ENCODE data around the gene PPM1A. TPM values are rescaled to one million over a fixed set of nuclear protein-coding genes. Genes with fewer than 3 reads are reported as not detected.

PPM1A gene
- total RNA-seq, 1 experiment from 2014 or later = 69.3 TPM

- Histone ChIP-seq H3K4me3 (ENCODE audit: low read length) (no peak overlapping the region), H3K9me2 (replicated peaks; ENCODE audit: low read length) (no peaks in the 10 kb centered on the region), H4K20me1 (ENCODE audit: low read length) (no peaks in the 10 kb centered on the region), H3K36me3 (ENCODE audit: low read depth, low read length) (no peaks in the 10 kb centered on the region), H3K9ac (ENCODE audit: low read length) (no peak overlapping the region), H3K27me3 (ENCODE audit: low read length) (0 out of 2 replicates have a peak, but pooled peaks cover 3% of the 10 kb centered on the region), H3K4me2 (ENCODE audit: low read length) (no peak overlapping the region), H3K4me1 (ENCODE audit: insufficient read depth, low read length) (no peaks in the 10 kb centered on the region), H3K27ac (ENCODE audit: low read length) (no peak overlapping the region), H3K79me2 (ENCODE audit: low read length) (no peaks in the 10 kb centered on the region), H3K9me3 (ENCODE audit: low read length) (no peaks in the 10 kb centered on the region), H2AFZ (ENCODE audit: low read length) (no peak overlapping the region), H3F3A (ENCODE audit: low read length, unreplicated experiment) (no peaks in the 10 kb centered on the region)
- BruUV-seq (replicated peaks) = no TSS peak
- no peak for TF ChIP-seq EZH2phosphoT487 (IDR thresholded peaks at IDR 0.05; ENCODE audit: borderline replicate concordance, low read length)
- TF ChIP-seq CTCF (conservative IDR thresholded peaks at IDR 0.05; ENCODE audit: low read depth, low read length) = no peak
- no peak for TF ChIP-seq EZH2 (IDR thresholded peaks at IDR 0.05; ENCODE audit: low read length, unreplicated experiment)
- ChIA-PET CTCF (interaction anchor here (0.5 kb wide), 1 partner anchor 8 kb away, joined by 3 read pairs; the partner anchor contains the start of gene PPM1A), POLR2A (ENCODE audit: unreplicated experiment) (no interaction called here)
- ATAC-seq = no peak
- intact Hi-C loops (cut with micrococcal nuclease) = loop anchor here (10.0 kb wide), 1 partner anchor 176 kb away; no protein-coding TSS in a partner anchor
- no peak for DNase-seq
Observed at GRCh38 chr14:60241091-60241490, 7.9 kb upstream of the PPM1A start.

- Histone ChIP-seq H3K4me3 (ENCODE audit: low read length) (no peak overlapping the region), H3K4me2 (ENCODE audit: low read length) (no peak overlapping the region), H3K27me3 (ENCODE audit: low read length) (0 out of 2 replicates have a peak, but pooled peaks cover 3% of the 10 kb centered on the region), H3K36me3 (ENCODE audit: low read depth, low read length) (no peaks in the 10 kb centered on the region), H4K20me1 (ENCODE audit: low read length) (no peaks in the 10 kb centered on the region), H3F3A (ENCODE audit: low read length, unreplicated experiment) (no peaks in the 10 kb centered on the region), H3K79me2 (ENCODE audit: low read length) (no peaks in the 10 kb centered on the region), H3K4me1 (ENCODE audit: insufficient read depth, low read length) (peaks cover under 1% of the 10 kb centered on the region; the same call in 1 of the 2 replicates), H3K9me2 (replicated peaks; ENCODE audit: low read length) (no peaks in the 10 kb centered on the region), H3K9ac (ENCODE audit: low read length) (no peak overlapping the region), H3K9me3 (ENCODE audit: low read length) (no peaks in the 10 kb centered on the region), H3K27ac (ENCODE audit: low read length) (no peak overlapping the region), H2AFZ (ENCODE audit: low read length) (no peak overlapping the region)
- intact Hi-C loops (cut with micrococcal nuclease) = loop anchor here (10.0 kb wide), 1 partner anchor 178 kb away; no protein-coding TSS in a partner anchor
- TF ChIP-seq EZH2 (IDR thresholded peaks at IDR 0.05; ENCODE audit: low read length, unreplicated experiment) (no peak), CTCF (conservative IDR thresholded peaks at IDR 0.05; ENCODE audit: low read depth, low read length) (no peak)
- ATAC-seq (no peak), DNase-seq (no peak)
- POLR2A ChIA-PET (ENCODE audit: unreplicated experiment) = no interaction called here
- CTCF ChIA-PET = no interaction called here
- no TSS peak for BruUV-seq (replicated peaks)
Observed at GRCh38 chr14:60242429-60242828, 6.6 kb upstream of the PPM1A start.

- Histone ChIP-seq H3K9me2 (replicated peaks; ENCODE audit: low read length) (no peaks in the 10 kb centered on the region), H3K27me3 (ENCODE audit: low read length) (0 out of 2 replicates have a peak, but pooled peaks cover 3% of the 10 kb centered on the region), H2AFZ (ENCODE audit: low read length) (no peak overlapping the region), H4K20me1 (ENCODE audit: low read length) (peaks cover 6% of the 10 kb centered on the region), H3K9ac (ENCODE audit: low read length) (no peak overlapping the region), H3K4me2 (ENCODE audit: low read length) (no peak overlapping the region), H3K79me2 (ENCODE audit: low read length) (peaks cover 8% of the 10 kb centered on the region), H3K4me1 (ENCODE audit: insufficient read depth, low read length) (peaks cover 12% of the 10 kb centered on the region), H3F3A (ENCODE audit: low read length, unreplicated experiment) (no peaks in the 10 kb centered on the region), H3K9me3 (ENCODE audit: low read length) (no peaks in the 10 kb centered on the region), H3K4me3 (ENCODE audit: low read length) (no peak overlapping the region), H3K27ac (ENCODE audit: low read length) (no peak overlapping the region), H3K36me3 (ENCODE audit: low read depth, low read length) (no peaks in the 10 kb centered on the region)
- intact Hi-C loops (cut with micrococcal nuclease) = loop anchor here (5.0 to 10.0 kb wide), 3 partner anchors 48 to 763 kb away; partner anchors contain the start of genes JKAMP and L3HYPDH
- CTCF ChIA-PET = no interaction called here
- DNase-seq = no peak
- no TSS peak for BruUV-seq (replicated peaks)
- TF ChIP-seq CTCF (conservative IDR thresholded peaks at IDR 0.05; ENCODE audit: low read depth, low read length) = no peak
- no peak for TF ChIP-seq EZH2phosphoT487 (IDR thresholded peaks at IDR 0.05; ENCODE audit: borderline replicate concordance, low read length)
- TF ChIP-seq EZH2 (IDR thresholded peaks at IDR 0.05; ENCODE audit: low read length, unreplicated experiment) = no peak
- no peak for ATAC-seq
- POLR2A ChIA-PET (ENCODE audit: unreplicated experiment) = no interaction called here
Observed at GRCh38 chr14:60245380-60246177, 3.4 kb upstream of the PPM1A start.

Data from PC-3 (cell line).